Keratinocyte (primary cell): Measurements from ENCODE around the gene AP1AR. TPM values are rescaled to one million over a fixed set of nuclear protein-coding genes. Genes with fewer than 3 reads are reported as not detected.

Source experiments
- DNase-seq: peaks from one replicate; pipeline ENCODE4 v3.0.0-alpha.2; 2011; ENCODE audit warnings: low read depth, missing footprints, low spot score
- FAIRE-seq: peaks from 2 replicates; lab custom pipeline; 2011; peaks lifted over from hg19 to GRCh38; lab: Jason Lieb, UNC
- H2AFZ ChIP-seq: 2 replicates; pipeline ENCODE4 v1.6.0; 2012; ENCODE audit warnings: low read length, control low read depth, inconsistent platforms; ENCODE audit not compliant: control insufficient read depth
- H3K27ac ChIP-seq: 2 replicates; pipeline ENCODE4 v1.5.1; 2011; ENCODE audit warnings: low read length; ENCODE audit not compliant: control insufficient read depth, insufficient read depth
- H3K27me3 ChIP-seq: 3 replicates; pipeline ENCODE4 v1.6.0; 2011; ENCODE audit warnings: low read length; ENCODE audit not compliant: control insufficient read depth, insufficient read depth; ENCODE audit errors: extremely low read depth
- H3K36me3 ChIP-seq, 2 experiments: 2 replicates in 1 of 2; 3 replicates in 1 of 2; pipeline ENCODE4 v1.5.1; 2011; ENCODE audit warnings: low read length in 2 of 2, mild to moderate bottlenecking in 1 of 2; ENCODE audit not compliant: control insufficient read depth in 2 of 2, insufficient read depth in 2 of 2; ENCODE audit errors: extremely low read depth in 1 of 2
- H3K4me1 ChIP-seq: 3 replicates; pipeline ENCODE4 v1.5.1; 2011; ENCODE audit warnings: low read length; ENCODE audit not compliant: control insufficient read depth, insufficient read depth; ENCODE audit errors: extremely low read depth
- H3K4me2 ChIP-seq: 3 replicates; pipeline ENCODE4 v1.6.0; 2011; ENCODE audit warnings: low read depth, low read length; ENCODE audit not compliant: control insufficient read depth, insufficient read depth; ENCODE audit errors: extremely low read depth
- H3K4me3 ChIP-seq, 3 experiments: fragments of 200-600 bp in 1 of 3; sonication (generic) in 1 of 3; 2 replicates in 2 of 3; 3 replicates in 1 of 3; pipeline ENCODE4 v1.5.1; 2011 to 2016; ENCODE audit warnings: low read length in 3 of 3, mild to moderate bottlenecking in 3 of 3, control low read depth in 2 of 3, inconsistent platforms in 1 of 3, low read depth in 1 of 3, mixed read lengths in 1 of 3, mixed run types in 1 of 3, moderate library complexity in 1 of 3; ENCODE audit not compliant: control insufficient read depth in 2 of 3, insufficient read depth in 2 of 3; ENCODE audit errors: extremely low read depth in 1 of 3
- H3K79me2 ChIP-seq: 2 replicates; pipeline ENCODE4 v1.6.0; 2012; ENCODE audit warnings: low read length; ENCODE audit not compliant: control insufficient read depth, insufficient read depth
- H3K9ac ChIP-seq: 3 replicates; pipeline ENCODE4 v1.6.0; 2011; ENCODE audit warnings: low read length; ENCODE audit not compliant: control insufficient read depth, insufficient read depth; ENCODE audit errors: extremely low read depth
- H3K9me1 ChIP-seq: 3 replicates; pipeline ENCODE4 v1.6.0; 2011; ENCODE audit warnings: low read length; ENCODE audit not compliant: control insufficient read depth, insufficient read depth; ENCODE audit errors: extremely low read depth
- H3K9me3 ChIP-seq: 2 replicates; pipeline ENCODE4 v1.5.1; 2012; ENCODE audit warnings: low read depth, low read length; ENCODE audit not compliant: control insufficient read depth
- H4K20me1 ChIP-seq: 3 replicates; pipeline ENCODE4 v1.6.0; 2011; ENCODE audit warnings: low read length; ENCODE audit not compliant: control insufficient read depth, insufficient read depth; ENCODE audit errors: extremely low read depth
- EZH2 ChIP-seq: IDR thresholded peaks from one replicate; pipeline ENCODE4 v1.6.1; 2012; ENCODE audit warnings: inconsistent platforms, mild to moderate bottlenecking, low read length, moderate library complexity
- dilution Hi-C: fragments of 300-500 bp; cut with MboI; formaldehyde crosslinking; loops from one replicate; pipeline ENCODE4 v1.7.0; 2020; ENCODE audit warnings: low sequenced_read_pairs; ENCODE audit not compliant: extremely low pct_ligation_motif_present
- polyA minus RNA-seq, 3 experiments: library from RNA; depleted of rRNA, polyadenylated mRNA; stranded (reverse); fragments of >200 nt; gene quantifications; 1 replicate in 1 of 3; 2 replicates in 1 of 3; 3 replicates in 1 of 3; pipeline ENCODE4 v1.2.3, GENCODE V29; 2011
- polyA plus RNA-seq, 5 experiments: library from polyadenylated mRNA; depleted of rRNA in 3 of 5; stranded (reverse) in 3 of 5; stranded (forward) in 1 of 5; unstranded in 1 of 5; fragments of >200 nt; gene quantifications; 1 replicate in 1 of 5; 2 replicates in 3 of 5; 3 replicates in 1 of 5; pipeline versions ENCODE4 v1.2.1 to v1.2.3, GENCODE V29; 2011 to 2012; ENCODE audit warnings: missing spikeins in 2 of 5, low read depth in 1 of 5, low replicate concordance in 1 of 5
- TF ChIP-seq, protein P1 (sequence below), 3 experiments: IDR thresholded peaks in 1 of 3; conservative IDR thresholded peaks in 1 of 3; optimal IDR thresholded peaks in 1 of 3; 2 replicates in 2 of 3; 3 replicates in 1 of 3; pipeline versions ENCODE3 to v1.5.1; 2011; ENCODE audit warnings: low read length in 3 of 3, mild to moderate bottlenecking in 3 of 3, moderate library complexity in 2 of 3, control low read depth in 1 of 3, inconsistent platforms in 1 of 3; ENCODE audit not compliant: insufficient read depth in 2 of 3; ENCODE audit errors: extremely low read depth in 1 of 3

The AP1AR gene, protein sequence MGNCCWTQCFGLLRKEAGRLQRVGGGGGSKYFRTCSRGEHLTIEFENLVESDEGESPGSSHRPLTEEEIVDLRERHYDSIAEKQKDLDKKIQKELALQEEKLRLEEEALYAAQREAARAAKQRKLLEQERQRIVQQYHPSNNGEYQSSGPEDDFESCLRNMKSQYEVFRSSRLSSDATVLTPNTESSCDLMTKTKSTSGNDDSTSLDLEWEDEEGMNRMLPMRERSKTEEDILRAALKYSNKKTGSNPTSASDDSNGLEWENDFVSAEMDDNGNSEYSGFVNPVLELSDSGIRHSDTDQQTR
- polyA plus RNA-seq, result 7.8 to 17.5 TPM (median 8.4 TPM) in 3 replicates
- 48.5 TPM for polyA plus RNA-seq (2011; ENCODE audit: low read depth)
- polyA plus RNA-seq (2011; cell fraction: cytosol; rRNA removed), result 7.5 and 12.6 TPM in 2 replicates
- 7.7 and 11.8 TPM in 2 replicates for polyA plus RNA-seq (2011; cell fraction: nucleus; rRNA removed)
- 10.1 and 17.4 TPM in 2 replicates for polyA plus RNA-seq (2012; ENCODE audit: low replicate concordance)
- 1.0 to 5.7 TPM (median 1.1 TPM) in 3 replicates for polyA minus RNA-seq
- 21.5 TPM for polyA minus RNA-seq (2011; cell fraction: cytosol; rRNA and poly(A)+ RNA removed)
- 7.1 and 10.1 TPM in 2 replicates for polyA minus RNA-seq (2011; cell fraction: nucleus; rRNA and poly(A)+ RNA removed)

DNA sequence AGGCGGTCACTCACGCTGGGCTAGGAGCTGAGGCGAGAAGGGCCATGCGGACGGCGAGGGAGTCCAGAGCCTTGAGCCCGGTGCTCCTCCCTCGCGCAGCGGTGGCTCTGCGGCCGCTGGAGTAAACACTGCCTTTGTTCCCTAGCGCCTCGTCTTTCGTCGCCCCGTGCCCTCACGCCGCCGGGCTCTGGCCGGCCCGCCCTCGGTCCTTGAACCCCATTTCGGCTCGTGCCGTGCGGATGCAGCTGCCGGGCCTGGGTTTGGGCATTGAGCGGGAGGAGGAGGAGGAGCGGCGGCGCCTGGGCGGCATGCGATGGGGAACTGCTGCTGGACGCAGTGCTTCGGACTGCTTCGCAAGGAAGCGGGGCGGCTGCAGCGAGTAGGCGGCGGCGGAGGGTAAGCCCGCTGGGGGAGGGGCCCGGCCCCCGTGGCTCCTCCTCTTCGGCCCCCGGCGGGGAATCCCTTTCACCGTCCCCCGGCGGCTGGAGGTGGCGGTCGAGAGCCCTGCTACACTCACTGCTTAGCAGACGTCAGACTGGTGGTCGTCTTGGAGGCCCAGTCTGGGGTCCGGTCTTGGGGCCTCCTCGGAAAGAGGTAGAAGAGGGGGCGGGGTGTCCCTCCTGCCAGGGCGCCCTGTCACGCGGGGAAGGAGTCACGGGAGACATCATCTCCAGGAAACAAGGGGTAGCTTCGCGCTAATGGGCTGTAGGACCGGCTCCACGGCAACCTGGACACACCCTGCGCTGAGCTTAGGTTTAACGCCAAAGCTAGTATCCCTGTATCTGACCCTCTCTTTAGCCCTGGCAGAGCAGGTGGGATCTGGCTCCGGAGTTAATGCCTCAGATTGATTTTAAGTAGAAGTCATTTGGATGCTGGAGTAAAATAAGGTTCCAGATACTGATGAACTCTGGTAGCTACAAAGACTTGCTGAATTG lies at the start of gene AP1AR:
Gene AP1AR (plus strand): TSS at position 9 of the 935 bp plus-strand sequence. CDS start 305 bp downstream, at position 314.
- no peaks in the 10 kb centered on the region for H3K9me1 ChIP-seq
- DNase-seq (no peak), FAIRE-seq (peak; percentile 26)
- no peaks in the 10 kb centered on the region for H3K27me3 ChIP-seq
- TF ChIP-seq, protein P1, sequence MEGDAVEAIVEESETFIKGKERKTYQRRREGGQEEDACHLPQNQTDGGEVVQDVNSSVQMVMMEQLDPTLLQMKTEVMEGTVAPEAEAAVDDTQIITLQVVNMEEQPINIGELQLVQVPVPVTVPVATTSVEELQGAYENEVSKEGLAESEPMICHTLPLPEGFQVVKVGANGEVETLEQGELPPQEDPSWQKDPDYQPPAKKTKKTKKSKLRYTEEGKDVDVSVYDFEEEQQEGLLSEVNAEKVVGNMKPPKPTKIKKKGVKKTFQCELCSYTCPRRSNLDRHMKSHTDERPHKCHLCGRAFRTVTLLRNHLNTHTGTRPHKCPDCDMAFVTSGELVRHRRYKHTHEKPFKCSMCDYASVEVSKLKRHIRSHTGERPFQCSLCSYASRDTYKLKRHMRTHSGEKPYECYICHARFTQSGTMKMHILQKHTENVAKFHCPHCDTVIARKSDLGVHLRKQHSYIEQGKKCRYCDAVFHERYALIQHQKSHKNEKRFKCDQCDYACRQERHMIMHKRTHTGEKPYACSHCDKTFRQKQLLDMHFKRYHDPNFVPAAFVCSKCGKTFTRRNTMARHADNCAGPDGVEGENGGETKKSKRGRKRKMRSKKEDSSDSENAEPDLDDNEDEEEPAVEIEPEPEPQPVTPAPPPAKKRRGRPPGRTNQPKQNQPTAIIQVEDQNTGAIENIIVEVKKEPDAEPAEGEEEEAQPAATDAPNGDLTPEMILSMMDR (optimal IDR thresholded peaks at IDR 0.05 in 1 of 3, IDR thresholded peaks at IDR 0.05 in 1 of 3, conservative IDR thresholded peaks at IDR 0.05 in 1 of 3; ENCODE audit: extremely low read depth in 1 of 3, insufficient read depth in 2 of 3, low read length in 3 of 3), result peak in 1 of 3 experiments; percentile 24
- no peak for TF ChIP-seq EZH2
- H3K9me3 ChIP-seq, result no peaks in the 10 kb centered on the region
- H3K27ac ChIP-seq, result peak within 1 kb of the TSS; percentile 93
- H3K9ac ChIP-seq, result peak within 1 kb of the TSS; percentile 91
- dilution Hi-C loops, result no loop called here
- H3K4me1 ChIP-seq, result peaks cover 6% of the 10 kb centered on the region
- peaks cover 24% of the 10 kb centered on the region for H3K79me2 ChIP-seq
- peak within 1 kb of the TSS; percentile 82 to 100 (median 92) for H3K4me3 ChIP-seq
- no peaks in the 10 kb centered on the region for H4K20me1 ChIP-seq
- no peaks in the 10 kb centered on the region for H3K36me3 ChIP-seq
- H3K4me2 ChIP-seq, result peak within 1 kb of the TSS; percentile 94
- H2AFZ ChIP-seq, result peak within 1 kb of the TSS; percentile 99

DNA sequence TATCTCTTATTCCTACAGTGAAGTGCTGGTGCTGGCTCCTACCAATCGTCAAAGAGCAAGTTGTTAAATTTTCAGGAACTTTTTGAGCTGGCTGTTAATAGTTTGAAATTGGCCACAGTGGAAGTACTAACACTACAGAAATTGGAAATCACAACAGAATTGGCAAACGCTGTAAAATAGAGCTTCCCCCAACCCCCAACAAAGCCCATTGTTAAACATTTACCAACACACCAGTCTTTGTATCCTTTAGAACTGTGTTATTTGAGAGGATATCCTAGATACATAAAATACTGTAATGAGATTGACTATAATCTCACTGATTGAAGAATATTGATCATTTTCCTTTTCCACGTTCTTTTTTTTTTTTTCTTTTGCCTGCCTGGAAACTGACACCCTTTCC lies 49.0 kb upstream of the AP1AR start:
- Histone ChIP-seq H3K9ac (no peak overlapping the region), H3K9me1 (no peaks in the 10 kb centered on the region), H3K4me3 (no peak overlapping the region), H3K36me3 (no peaks in the 10 kb centered on the region), H3K27me3 (no peaks in the 10 kb centered on the region), H3K79me2 (no peaks in the 10 kb centered on the region), H3K4me1 (peaks cover 4% of the 10 kb centered on the region), H3K4me2 (no peak overlapping the region), H2AFZ (no peak overlapping the region), H3K27ac (no peak overlapping the region), H4K20me1 (no peaks in the 10 kb centered on the region), H3K9me3 (no peaks in the 10 kb centered on the region)
- DNase-seq (no peak), FAIRE-seq (no peak)
- TF ChIP-seq EZH2, result no peak
- TF ChIP-seq, protein P1 (optimal IDR thresholded peaks at IDR 0.05 in 1 of 3, IDR thresholded peaks at IDR 0.05 in 1 of 3, conservative IDR thresholded peaks at IDR 0.05 in 1 of 3; ENCODE audit: extremely low read depth in 1 of 3, insufficient read depth in 2 of 3, low read length in 3 of 3), result no peak
- dilution Hi-C loops, result no loop called here
